ENCODE data around the gene EPHA5.
"Not testable (repeated sequence)": the region's sequence is repeated elsewhere in the genome, so short reads cannot be mapped to it uniquely, and the experiment has no call there.

Gene EPHA5

DNA sequence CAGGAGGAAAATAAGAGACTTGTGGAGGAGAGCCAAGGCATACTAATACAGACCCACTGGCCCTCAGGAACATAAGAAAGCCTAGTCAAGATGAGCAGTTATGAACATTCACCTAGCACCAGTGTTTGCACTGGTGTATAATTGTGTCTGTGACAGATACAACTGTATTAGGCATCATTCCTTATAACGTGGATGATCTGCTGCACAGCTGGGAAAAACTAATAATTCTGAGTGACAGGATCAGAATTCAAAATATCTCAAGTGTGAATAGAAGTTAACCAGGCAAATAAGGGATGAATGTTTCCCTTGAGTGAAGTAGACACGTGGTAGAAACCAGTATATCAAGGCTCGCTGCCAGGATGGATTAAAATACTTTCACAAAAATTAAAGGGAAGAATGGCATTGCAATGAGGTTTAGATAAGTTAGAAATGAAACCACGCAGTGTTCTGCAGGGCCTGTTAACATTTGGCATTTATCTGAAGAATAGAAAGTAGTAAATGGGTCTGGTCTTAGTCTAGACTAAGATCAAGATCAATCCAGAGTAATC, 325.9 kb downstream of the EPHA5 start:
- no peak for DNase-seq

DNA sequence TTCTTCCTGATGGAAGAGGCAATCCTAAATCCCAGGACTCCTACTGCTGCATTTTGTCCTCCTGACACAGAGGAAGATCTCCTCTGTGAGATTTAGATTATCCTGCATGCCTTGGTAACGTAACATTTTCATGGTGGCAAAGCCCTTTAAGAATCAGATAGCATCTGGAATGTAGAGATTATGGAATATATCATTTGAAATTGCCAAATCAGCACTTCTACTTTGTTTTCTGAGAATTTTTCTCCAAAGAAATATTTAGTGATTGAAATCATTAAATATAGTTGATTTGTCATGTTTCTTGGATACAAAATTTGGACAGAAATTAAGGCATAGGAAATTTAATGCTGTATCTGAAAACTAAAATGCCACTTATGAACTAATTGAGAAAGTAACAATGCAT, 326.9 kb downstream of the EPHA5 start:
- DNase-seq: no peak

DNA sequence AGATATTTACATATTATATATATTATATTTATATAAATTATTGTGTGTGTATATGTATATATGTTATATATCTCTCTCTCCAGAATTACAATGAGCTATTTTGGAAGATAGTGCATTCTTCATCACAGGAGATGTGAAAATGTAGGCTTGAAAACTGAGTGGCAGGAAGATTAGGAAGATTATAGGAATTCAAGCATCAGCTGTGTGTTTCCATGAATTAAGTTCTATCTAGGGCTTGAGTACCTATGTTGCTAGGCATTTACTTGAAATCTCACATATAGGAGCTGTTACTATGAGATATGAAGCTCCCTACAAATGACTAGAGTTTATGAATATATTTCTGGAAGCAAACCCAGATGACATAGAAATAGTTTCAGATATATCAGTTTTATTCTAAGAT, 328.7 kb downstream of the EPHA5 start:
- DNase-seq: no peak

DNA sequence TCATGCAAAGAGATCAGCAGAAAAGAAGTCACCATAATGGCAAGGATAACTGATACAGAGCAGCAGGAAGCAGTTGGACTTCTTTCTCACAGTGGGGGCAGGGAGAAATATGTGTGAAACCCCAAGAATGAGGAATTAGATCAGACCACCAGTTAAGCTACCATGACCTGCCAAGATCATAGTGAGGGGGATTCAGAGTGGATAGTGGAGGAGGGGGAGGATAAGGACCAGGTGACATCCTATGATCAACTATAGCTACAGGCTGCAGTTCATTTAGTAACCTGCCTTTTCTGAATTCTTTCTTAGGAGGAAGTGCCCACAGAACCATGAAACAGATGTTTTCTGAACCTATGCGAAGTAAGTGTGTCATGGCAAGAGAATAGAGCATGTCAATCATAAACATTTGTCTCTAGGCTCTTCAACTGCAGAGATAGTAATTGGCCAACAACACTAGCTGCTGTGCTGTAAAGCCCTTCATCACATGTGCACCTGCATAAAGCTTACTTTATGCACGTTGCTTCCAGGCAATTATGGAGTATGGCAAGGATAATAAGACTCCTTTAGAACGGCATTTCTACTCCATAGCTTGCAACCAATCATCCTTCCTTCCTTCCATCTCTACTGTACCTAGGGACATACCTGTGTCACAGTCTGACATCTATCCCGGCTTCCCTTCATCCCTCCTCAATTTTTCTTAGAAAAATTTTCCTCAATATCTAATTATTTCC, 329.7 kb downstream of the EPHA5 start:
- no peak for DNase-seq

DNA sequence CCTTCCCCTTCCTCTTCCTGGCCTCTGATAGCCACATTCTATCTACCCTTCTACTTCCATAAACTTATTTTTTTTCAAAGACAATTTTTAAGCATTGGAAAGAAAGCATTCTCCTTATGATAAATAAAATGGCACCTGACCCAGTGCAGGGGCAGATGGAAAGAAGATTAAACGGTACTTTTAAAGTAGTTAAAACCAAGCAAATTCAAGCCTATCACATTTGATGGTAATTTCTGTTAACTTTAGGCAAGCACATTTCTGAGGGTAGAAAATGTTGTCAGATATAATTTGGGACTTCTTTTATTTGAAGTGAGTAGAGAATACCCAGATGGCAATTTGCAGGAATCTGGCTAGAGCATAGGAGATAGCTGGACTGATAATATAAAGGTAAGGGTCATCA, 332.9 kb downstream of the EPHA5 start:
- no peak for DNase-seq

DNA sequence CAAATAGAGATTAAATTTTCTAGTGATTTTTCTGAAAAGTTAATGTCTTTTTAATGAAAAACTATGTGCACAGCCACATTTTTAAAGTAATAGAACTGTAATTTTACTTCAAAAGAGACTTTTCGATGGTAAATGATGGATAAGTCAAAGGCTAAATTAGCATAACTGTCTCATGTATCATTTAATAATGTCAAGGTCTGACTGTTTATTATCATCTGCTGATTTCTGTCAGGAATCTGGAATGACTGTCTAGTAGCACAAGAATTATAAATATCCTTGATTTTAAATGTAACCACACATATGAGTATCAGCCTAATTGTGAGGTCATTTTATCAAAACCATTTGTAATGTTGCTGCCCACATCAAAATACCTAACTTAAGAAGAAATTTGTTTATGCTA, 333.8 kb downstream of the EPHA5 start:
- no peak for DNase-seq

DNA sequence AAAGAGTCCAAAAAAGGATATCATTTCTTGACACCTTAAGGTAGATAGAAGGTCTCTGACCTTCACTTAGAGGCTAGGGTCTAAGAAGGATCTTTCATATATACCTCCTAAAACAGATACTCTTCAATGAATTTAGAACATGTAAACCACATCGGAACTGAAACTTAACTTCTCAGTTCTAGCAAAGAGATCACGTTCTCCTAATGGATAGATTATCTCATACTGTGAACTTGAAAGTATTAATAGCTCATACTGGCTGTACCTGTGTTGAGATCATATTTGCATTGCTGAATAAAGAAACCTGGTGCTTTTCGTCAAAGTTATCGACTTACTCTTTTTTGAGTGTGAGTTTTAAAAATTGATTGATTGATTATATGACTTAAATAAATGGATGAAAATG, 353.8 kb downstream of the EPHA5 start:
- no peak for DNase-seq

DNA sequence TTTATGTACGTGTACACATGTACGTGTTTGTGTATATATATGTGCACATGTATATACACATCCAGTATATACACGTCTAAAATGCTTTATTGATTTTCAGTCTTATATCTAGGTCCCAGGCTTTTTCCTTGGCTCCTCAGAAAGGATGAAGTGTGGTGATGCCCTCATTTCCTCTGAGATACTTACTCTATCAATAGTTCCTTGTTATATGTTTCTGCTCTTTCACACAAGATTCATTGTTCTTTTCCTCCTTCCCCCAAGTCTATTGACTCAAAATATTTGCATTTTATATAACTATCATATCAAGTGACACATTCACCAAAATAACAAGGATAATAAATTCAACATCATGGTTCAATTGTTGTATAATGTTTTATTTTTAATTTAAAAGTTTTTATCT, 359.2 kb downstream of the EPHA5 start:
- no peak for DNase-seq

DNA sequence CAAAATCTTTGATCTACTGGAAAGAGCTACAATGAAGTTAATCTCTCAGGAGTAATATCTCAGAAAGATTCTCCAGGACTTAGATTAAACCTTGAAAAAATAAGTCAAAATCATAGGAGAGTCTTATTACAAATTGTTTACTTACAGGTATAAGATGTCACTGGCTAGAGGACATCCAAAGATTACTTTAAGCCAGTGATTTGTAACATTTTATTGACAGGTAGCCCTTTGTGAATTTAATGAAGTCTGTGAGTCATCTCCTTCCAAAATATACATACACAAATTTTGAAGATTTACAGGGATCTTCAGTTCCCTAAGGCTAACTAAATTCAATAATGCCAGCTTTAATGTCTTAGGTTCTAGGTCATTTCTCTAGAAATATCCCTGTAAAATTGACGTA, 359.7 kb downstream of the EPHA5 start:
- DNase-seq: no peak

DNA sequence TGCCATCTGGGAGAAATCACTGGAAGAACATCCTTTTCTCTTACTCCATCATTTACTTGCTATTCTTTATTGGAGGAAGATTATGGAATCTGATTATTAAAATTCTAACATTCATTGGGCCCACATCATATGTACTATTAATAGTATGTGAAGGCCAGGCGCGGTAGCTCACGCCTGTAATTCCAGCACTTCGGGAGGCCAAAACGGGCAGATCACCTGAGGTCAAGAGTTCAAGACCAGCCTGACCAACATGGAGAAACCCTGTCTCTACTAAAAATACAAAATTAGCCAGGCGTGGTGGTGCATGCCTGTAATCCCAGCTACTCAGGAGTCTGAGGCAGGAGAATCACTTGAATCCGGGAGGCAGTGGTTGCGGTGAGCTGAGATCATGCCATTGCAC, 361.7 kb downstream of the EPHA5 start:
- DNase-seq: not testable (repeated sequence)

DNA sequence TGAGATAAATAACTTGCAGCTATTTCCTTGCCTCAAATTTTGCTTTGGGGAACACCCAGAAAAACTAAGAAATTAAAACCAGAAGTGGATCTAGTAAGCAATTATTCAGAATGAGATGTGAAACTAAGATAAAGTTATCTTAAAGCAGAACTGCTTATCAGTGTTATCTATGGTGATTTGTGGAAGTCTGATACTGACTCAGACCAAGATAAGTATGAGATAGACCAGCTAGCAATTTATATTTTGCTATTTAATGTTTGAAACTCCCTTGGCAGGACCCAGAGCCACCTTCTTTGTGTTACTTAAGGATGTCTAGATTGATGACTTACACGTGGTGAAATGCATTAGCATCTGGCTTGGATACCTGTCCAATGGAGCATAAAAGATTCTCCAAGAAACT, 368.1 kb downstream of the EPHA5 start:
- DNase-seq: no peak

DNA sequence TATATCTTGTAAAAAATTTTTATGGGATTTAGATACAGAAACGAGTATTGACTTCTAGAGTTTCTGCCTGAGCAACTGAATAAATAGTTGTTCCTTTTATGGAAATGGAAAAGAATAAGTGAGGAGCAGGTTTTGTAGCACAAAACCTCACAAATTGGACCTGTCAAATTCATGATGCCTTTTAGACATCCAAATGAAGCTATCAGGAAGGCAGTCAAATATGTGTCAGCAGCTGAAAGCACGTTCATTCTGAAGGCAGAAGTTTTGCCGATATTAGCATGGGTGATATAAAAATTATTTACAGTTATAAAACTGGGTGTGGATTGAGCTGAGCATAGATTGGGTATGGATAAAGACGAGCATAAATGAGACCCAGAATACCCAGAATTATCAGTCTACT, 374.0 kb downstream of the EPHA5 start:
- DNase-seq: no peak

DNA sequence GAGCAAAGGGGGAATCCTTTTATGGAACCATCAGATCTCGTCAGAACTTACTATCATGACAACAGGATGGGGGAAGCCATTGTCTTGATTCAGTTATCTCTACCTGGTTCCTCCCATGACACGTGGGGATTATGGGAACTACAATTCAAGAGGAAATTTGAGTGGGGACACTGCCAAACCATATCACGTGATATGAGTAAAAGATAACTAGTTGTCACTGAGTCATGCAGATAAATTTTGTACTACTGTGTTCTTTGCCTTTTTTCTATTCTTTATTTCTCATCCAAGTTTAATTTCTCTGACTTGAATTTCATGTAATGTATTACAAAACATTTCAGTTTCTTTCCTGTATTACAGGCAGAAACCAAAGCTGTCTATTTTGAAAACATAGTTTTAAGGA, 383.2 kb downstream of the EPHA5 start:
- DNase-seq: no peak

Data from SHP77 treated with DMSO at 0.1 percent for 48 hours (cell line).